DMS153 treated with DMSO at 0.1 percent for 48 hours (cell line): ENCODE data around the gene ATG10.
"Not testable (repeated sequence)": the region's sequence is repeated elsewhere in the genome, so short reads cannot be mapped to it uniquely, and the experiment has no call there.

Experiments used
- DNase-seq: peaks from one replicate; lab custom pipeline; 2025; ENCODE audit not compliant: unreplicated experiment; lab: John Stamatoyannopoulos, UW

ATG10 gene

DNA sequence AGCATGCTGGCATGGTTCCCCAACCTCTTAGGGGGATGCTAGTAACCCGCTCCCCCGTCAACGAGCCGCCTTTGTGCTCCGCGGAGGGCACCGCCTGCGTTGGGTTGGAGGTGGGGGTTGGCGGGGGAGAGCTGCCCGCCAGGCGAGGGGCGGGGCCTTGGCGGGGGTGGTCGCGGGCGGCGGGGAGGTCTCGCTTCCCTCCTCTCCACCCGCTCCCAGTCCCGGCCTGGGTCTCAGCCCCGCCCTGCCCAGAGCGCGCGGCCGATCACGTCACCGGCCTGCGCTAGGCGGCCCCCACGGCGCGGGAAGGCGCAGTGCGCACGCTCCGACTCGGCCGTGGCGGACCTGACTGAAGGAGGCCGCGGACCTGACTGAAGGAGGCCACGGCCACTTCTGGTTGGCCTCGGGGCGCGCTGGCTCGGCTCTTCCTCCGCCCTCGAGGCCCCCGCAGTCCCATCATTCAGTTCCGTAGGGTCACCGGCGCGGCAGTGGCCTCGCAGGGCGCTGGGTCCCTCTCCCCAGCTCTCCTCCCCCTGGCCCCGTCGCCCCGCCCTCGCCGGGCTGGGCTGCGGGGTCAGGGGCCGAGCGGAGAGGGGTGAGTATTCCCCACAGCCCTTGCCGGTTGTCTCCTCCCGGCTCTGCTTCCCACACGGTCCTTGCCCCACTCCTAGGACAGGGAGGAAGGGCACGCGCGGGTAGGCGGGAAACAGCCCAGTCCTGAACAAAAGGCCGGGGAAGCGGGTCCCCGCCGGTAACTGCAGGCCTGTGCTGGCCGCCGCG, at the start of gene ATG10:
TSS of gene ATG10 (plus strand) at position 312 of the 780 bp plus-strand sequence. CDS start 15,548 bp downstream, outside the sequence.
- DNase-seq, result peak; percentile 40

DNA sequence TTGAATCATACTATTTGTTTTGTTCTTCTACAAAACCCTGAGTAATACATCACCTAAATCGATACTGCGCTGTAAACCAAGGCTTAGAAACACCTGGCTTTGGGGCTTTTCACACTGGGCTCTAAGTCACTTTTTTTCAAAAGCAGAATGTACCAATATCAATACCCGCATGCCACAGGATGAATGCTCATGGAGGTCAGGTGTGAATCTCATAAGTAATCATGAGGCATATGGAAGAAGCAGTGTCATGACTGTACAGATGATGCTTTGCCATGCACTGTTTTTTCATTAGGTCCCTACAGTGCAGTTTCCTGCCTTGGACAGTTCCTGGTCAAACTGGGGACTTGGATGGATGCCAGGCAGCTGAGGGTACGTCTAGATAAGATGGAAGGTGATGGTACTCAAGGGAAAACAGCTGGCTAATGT, 49.0 kb upstream of the ATG10 start:
- no peak for DNase-seq

DNA sequence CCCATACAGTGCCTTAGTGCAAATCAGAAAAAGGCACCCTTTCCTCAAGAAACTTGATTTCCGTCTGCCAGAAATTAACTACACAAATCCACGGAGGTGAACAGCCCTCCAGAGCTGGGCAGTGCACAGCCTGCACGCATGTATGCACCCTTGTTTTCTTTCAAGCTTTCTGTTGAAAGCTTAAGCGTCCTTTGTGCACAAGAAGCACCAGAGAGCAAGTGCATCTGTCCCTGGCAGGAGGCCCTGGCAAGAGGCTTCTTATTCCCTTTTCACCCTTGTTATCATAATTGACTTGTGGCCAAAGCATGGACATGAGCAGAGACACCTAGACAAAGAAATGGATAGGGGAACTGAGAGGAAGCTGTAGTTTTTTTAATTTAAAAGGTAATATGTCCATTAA, 47.4 kb upstream of the ATG10 start:
- DNase-seq, result no peak

DNA sequence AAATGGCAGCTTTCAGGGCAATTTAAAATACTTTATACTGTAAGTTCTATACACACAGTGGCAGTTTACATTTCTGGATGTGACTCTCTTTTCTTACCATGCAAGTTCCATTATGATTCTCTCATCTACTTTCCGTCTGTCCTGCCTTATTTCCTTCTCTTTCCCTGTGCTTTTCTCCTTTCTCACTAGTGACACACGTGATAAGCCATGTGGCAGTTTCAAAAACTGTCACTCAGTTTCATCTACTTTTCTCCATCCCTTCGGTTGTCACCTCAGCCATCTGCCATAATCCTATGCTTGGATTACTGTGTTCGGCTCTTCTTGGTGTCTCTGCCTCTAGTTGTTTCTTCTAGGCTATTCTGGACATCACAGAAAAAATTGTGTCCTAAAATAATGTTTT, 46.8 kb upstream of the ATG10 start:
- DNase-seq, result no peak

DNA sequence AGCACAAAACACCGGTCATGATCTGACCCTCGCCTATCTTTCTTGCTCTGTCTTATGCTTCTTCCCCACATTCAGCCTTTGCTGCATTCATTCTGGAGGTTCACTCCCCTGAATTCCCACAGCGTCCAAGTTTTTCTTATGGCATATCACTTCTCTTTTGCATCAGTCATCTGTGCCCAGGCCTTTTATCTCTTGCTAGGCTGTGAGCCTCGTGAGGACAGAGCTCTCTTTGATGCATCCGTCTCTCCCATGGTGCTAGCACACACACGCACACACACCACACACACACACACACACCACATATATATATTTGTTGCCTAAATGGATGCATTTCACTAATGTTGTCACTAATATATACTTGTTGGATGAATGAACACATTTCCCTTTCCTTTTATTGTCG, 45.8 kb upstream of the ATG10 start:
- no peak for DNase-seq

DNA sequence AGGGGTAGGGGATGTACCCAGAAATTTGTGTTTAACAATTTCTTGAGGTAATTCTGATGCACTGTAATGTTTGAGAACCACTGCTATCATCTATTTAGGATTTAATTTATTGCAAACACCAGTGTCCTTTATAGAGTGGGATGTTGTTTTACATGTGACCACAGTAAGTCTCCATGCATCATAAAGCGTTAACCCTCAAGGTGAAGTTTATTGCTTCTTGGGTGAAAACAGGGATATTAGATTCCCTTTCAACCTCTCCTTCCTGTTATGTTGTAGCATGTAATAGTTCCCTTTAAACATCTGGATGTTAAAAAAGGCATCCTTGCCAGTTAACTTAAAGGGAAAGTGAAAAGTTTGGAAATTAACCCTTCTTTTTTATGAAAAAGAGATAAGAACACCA, 35.8 kb upstream of the ATG10 start:
- DNase-seq, result no peak

DNA sequence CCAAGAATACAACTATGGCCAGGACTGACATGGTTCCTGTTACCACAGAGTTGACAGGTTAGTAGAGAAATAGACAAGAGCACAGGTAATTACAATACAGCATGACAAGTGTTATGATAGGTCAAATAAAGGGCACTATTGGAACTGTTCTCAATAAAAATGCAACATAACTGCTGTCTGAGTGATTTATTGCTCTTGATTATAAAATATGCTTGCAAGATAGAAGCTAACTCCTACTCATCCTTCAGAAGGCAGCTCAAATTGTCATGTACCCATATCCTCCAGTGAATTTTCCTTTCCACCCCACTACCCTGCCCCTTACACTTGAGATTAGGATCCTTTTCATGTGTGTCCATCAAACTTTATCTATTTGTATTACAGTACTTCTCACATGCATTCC, 35.1 kb upstream of the ATG10 start:
- no peak for DNase-seq

DNA sequence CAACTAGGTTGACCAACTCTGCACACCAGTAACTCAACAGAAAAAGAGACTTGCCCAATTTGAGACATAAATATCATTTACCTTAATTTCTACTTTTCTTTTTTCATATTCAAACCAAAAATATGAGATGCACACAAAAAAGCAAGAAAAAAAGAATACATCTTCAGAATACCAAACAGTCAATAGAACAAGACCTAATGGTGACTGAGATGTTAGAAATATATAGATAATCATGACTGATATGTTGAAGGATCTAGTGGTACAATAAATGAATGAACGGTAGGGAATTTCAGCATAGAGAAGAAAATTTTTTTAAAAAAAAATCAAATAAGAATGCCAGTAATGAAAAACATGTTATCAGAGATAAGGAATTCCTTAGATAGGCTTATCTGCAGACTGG, 29.1 kb upstream of the ATG10 start:
- DNase-seq, result no peak

GRCh38 chr5:81948349-81948748, 23.5 kb upstream of the ATG10 start:
- DNase-seq, result no peak

GRCh38 chr5:81949462-81949861, 22.4 kb upstream of the ATG10 start:
- no peak for DNase-seq

DNA sequence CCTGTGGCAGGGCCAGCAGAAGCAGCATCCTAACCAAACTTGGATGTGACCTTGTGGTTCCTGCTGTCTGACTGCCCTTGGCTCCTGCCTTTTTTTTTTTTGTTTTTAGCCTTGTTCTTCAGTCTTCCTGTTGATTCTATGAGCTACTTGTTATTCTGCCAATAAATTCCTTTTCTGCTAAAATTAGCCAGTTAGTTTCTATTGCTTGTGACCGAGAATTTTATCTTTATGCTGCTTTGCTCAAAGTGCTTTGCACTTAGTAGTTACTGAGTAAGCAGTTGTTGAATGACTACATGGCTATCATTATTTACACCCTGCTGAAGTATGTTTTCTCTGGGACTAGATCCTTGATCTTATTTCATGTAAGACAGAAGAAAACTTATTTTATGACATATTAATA, 20.8 kb upstream of the ATG10 start:
- no peak for DNase-seq

DNA sequence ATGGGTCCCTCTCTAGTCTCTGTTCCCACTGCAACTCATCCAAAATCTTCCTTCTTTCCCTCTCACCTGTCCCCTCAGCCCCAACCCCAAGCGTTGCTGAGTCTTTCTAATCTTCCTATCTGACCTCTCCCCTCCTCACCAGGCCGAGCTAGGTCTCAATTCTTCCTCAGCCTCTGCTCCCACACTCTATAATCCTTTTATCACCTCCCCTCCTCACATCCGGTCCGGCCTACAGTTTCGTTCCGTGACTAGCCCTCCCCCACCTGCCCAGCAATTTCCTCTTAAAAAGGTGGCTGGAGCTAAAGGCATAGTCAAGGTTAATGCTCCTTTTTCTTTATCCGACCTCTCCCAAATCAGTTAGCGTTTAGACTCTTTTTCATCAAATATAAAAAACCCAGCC, 17.0 kb upstream of the ATG10 start:
- not testable (repeated sequence) for DNase-seq

- not testable (repeated sequence) for DNase-seq
These were observed 13.7 kb upstream of the ATG10 start for GRCh38 chr5:81958129-81958528.

DNA sequence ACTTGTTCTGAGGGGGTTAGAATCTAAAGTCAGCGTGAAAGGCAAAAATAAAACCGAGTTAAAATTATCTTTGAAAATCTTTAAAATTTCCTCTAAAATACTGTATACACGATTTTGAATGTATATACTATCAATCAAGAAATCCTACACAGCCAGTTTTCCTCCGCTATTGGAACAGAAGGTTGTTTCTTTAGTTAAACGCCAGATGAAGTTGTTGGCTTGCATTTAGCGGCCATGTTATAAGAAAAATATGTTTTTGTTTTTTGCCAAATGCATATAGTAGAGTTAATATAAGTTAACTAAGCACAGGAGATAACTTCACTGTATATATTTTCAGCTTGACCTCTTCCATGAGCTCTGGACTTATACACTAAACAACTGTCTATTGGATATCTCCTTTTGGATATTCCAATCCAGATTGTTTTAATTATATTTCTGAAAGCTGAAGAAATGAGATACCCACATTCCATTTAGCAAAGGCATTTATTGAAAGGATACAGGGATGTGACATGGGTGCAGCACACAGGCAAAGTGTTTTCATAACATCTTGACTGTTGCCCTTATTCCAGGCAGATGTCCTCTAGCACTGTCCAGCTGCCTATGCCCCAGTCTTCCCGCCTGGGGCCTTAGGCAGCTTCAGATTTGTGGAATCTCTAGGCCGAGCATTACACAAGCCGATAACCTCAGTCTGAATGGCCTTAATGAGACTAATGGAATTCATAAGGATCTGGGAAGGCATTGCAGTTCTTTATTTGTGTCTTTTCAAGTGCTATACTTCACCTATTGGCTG, 10.0 kb upstream of the ATG10 start:
- no peak for DNase-seq

GRCh38 chr5:81963544-81963943, 8.3 kb upstream of the ATG10 start:
- DNase-seq, result no peak

DNA sequence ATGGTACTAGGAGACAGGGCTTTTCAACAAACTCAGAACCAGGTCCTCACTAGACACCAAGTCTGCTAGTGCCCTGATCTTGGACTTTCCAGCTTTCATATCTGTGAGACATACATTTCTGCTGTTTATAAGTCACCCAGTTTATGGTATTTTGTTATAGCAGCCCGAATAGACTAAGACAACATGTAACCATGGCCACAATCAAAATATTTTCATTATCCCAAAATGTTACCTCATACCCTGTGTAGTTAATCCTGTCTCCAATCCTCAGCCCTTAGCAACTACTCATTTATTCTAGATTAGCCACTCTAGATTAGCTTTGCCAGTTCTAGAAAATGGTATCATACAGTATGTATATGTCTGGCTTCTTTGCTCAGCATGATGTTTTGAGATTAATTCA, 6.3 kb upstream of the ATG10 start:
- DNase-seq, result no peak

GRCh38 chr5:81969226-81969625, 2.6 kb upstream of the ATG10 start:
- DNase-seq, result no peak

- no peak for DNase-seq
These were observed 1.9 kb upstream of the ATG10 start for GRCh38 chr5:81969912-81970311.

GRCh38 chr5:81971111-81971711, 612 bp upstream of the ATG10 start:
- DNase-seq, result no peak

GRCh38 chr5:81972492-81972783, 615 bp downstream of the ATG10 start:
- no peak for DNase-seq

GRCh38 chr5:81980160-81980559, 8.3 kb downstream of the ATG10 start:
- DNase-seq, result no peak

- DNase-seq, result no peak
These were observed 8.9 kb downstream of the ATG10 start for GRCh38 chr5:81980598-81981260.
